Adrenal gland (tissue), 5 donors: ENCODE data around the gene OXT.

Experiments used
- POLR2A ChIP-seq, 2 donors: fragments of 450-650 bp; IDR thresholded peaks; one replicate each; pipeline ENCODE4 v1.6.1; 2017; ENCODE audit warnings: antibody characterized with exemption in 2 of 2, mild to moderate bottlenecking in 2 of 2, moderate library complexity in 1 of 2
- TF ChIP-seq, protein P1 (sequence below), 6 experiments: fragments of 450-650 bp in 4 of 6; fragments of 200-600 bp in 2 of 6; sonication (generic) in 1 of 6; IDR thresholded peaks; 1 replicate in 5 of 6; 2 replicates in 1 of 6; pipeline versions ENCODE4 v1.5.1 to v1.8.0; 2016 to 2021; ENCODE audit warnings: antibody characterized with exemption in 6 of 6, mild to moderate bottlenecking in 2 of 6, moderate library complexity in 1 of 6
- donor health status: DM: no; HTN: no; CAD: no.

DNA sequence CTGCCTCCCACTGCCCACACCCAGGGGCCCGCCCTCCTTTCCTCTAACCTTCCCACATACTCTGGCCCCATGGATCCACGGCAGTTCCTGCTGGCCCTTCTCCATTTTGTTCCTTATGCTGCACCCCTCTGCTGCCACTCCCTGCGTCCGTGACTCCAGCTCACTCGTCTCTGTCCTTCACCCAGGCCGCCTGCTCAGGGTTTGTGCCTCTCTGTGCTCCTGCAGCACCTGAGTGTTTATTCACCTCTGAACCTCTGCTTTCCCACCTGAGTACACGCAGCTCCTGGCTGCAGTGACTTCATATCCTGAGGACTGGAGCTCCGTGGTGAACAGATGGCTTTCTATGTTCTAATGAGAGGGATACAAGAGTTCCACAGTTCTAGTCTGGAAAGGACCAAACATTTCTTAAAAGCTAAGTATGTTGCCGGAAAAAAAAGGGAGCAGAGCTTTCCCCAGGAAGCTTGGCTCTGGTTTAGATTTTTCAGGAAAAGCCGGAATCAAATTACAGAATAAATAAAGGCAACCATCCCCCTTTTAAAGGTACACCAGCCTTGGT, 29.5 kb upstream of the OXT start:
- TF ChIP-seq POLR2A (IDR thresholded peaks at IDR 0.05): no peak
- TF ChIP-seq, protein P1, sequence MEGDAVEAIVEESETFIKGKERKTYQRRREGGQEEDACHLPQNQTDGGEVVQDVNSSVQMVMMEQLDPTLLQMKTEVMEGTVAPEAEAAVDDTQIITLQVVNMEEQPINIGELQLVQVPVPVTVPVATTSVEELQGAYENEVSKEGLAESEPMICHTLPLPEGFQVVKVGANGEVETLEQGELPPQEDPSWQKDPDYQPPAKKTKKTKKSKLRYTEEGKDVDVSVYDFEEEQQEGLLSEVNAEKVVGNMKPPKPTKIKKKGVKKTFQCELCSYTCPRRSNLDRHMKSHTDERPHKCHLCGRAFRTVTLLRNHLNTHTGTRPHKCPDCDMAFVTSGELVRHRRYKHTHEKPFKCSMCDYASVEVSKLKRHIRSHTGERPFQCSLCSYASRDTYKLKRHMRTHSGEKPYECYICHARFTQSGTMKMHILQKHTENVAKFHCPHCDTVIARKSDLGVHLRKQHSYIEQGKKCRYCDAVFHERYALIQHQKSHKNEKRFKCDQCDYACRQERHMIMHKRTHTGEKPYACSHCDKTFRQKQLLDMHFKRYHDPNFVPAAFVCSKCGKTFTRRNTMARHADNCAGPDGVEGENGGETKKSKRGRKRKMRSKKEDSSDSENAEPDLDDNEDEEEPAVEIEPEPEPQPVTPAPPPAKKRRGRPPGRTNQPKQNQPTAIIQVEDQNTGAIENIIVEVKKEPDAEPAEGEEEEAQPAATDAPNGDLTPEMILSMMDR (IDR thresholded peaks at IDR 0.05): no peak
